HG02763 (cell line): Measurements from ENCODE around the gene STARD13.
"Not testable (repeated sequence)": the region's sequence is repeated elsewhere in the genome, so short reads cannot be mapped to it uniquely, and the experiment has no call there.

ENCODE experiments used
- ATAC-seq: cut with Tn5 transposase; IDR thresholded peaks from one replicate; pipeline ENCODE4 v1.9.1; 2021; ENCODE audit warnings: mild to moderate bottlenecking, moderate library complexity; ENCODE audit not compliant: unreplicated experiment

STARD13 gene

DNA sequence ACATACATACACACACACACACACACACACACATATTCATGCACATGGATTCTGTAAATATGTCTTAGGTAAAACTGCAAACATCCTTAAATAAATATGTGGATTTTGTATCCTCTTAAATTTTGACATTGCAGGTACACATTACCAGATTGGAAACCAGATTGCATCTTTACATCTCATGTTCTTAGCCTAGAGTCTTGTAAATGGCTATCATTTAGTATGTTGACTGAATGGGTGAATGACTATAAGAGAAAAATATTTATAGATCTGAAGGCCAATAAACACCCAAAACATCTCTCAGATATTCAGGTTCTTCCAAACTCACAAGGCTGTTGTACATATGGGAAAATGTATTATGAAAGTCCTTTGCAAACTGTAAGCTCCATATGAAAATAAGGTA is 104.3 kb downstream of the STARD13 start:
- no peak for ATAC-seq

DNA sequence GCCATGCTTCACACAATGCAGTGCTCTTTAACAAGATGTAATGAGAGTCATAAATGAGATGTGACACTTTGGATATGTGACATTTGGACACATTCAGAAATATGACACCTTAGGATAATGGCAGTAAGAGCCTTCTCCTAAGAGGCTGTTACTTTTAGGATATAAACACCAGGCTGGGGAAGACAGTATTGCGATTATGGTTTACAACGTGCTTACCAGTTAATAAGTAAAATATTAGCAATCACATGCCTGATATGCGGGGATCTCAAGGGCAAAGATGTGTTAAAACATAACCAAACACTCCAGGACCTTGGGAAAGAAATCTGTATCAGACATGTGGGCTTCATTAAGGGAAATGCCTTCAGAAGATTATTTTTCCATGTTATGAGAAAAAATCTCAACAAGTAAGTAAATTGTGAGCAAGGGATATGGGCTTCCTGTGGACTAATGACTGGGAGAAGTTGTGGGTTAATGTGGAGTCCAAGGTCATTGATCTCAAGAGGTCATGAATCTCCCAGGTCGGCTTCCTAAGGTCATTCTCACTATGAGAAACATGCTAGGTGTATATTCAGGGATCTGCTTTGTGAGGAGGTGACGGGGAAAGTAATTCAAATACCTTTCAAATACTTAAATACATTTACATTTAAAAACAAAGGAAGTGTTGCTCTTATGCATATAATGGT is 105.3 kb downstream of the STARD13 start:
- no peak for ATAC-seq

DNA sequence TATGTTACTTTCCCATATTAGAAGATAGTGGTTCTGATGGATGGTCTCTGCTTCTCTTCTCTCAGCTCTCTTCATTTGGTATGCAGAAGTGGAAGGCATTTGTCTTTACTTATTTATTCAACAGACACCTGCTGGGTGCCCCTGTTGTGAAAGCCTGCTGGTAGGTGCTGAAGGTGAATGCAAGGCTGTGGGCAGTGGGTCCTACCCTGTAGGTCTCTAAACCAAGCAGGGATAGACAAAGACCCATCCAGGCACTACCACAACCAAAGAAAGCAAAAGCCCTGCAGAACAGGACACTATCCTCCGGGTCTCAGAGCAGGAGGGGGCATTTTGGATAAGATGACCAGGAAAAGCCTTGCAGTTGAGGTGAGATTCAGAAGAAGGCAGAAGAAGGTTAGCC is 106.1 kb downstream of the STARD13 start:
- no peak for ATAC-seq

DNA sequence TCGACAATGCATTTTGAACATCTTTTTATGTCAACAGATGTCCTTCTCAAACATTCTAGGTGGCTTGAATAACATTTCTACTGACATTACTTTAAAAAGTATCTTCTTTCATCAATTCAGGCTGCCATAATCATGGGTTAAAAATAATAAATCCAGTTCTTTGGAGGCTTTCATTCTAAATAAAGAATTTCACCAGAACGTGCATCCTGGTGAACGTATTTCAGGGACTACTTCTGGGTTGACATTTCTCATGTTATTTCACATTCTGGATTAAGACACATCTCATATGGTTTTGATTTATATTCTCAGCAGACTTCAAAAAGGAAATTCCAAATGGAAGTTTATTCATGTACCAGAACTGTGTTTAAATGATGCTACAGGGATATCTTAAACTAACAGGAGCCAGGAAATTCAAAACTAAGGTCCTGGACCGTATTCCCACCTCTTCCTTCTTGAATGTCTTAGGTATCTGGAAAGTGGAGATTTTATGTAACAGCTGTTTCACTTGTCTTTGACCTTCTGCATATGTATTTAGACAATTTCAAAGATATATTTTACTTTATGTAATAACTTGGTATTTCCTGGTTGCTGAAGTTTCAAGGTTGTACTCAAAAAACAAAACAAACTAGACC is 107.2 kb downstream of the STARD13 start:
- ATAC-seq: no peak

DNA sequence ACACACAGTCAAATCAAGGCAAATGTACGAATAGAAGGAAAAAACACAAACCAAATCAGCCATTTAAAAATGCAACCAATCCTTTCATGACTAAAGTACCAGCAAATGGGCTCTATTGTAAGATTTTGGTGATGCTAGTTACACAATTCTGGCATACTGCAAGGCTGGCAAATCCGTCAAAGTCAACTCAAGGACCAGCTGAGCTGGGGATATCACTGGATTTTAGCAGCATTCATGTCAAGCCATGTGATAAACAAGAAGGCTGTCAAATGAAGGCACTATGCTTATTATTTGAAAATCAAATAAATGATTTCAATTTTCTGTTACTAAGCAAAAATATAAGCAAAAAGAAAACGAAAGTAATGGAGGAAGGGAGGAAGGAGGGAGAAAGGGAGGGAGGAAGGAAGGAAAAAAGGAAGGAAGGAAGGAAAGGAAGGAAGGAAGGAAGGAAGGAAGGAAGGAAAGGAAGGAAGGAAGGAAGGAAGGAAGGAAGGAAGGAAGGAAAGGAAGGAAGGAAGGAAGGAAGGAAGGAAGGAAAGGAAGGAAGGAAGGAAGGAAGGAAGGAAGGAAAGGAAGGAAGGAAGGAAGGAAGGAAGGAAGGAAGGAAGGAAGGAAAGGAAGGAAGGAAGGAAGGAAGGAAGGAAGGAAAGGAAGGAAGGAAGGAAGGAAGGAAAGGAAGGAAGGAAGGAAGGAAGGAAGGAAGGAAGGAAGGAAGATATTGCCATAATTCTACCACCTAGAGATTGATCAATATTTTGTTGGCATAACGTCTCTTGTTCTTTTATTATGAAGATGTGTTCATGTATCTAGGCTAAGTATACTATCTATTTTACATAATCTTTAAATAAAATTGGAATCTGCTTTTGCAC is 108.0 kb downstream of the STARD13 start:
- not testable (repeated sequence) for ATAC-seq

DNA sequence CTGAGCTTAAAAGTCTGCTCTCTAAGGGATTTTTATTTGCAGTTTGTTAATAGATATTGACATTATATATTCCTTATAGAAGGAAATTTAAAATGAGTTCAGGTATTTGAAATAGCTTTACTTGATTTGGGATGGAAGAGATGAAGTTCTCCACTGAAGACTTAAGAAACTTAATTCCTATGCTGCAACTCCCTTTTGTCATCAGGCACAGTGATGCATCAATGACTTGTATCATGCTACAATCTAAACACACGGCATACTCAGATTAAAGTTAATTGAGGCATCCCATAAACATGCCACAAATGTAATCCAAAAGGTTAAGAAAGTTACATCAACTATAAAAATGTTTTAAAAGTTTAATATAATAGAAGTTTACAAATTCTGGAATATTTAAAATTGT is 109.0 kb downstream of the STARD13 start:
- no peak for ATAC-seq

DNA sequence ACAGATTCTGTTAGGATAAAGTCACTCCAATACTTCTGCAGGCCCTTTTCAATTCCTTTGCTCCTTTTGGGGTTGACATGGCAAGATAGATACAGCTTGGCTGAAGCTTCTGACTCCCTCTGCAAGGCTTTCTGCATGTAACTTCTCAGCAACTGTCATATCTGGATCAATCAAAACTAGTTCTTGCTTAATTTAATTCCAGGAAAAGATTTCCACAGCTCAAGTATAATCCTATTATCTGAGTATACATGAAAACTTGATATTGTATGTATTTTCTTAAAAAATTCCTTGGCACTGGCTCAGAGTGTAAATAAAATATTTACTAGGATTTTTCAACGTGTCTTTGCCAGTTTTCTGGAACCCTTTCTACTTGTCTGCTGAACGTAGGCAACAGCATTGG is 109.6 kb downstream of the STARD13 start:
- no peak for ATAC-seq

DNA sequence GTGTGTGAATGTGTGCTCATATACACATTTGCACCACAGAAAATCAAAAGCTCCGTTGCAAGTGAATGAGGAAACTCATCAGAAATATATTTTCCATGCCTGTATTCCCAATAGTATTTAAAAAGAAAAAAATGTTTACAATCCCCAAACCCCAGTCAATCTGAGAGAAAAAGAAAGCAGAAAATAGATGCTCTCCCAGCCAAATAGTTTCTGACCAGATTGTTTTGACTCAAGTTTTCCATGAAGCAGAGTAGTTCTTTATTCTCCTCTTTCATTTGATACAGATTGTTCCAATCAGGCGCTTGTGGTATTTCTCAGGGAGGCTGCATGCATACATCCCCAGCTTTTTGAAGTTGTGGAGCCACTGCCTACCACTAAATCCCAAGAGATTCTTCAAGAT is 110.6 kb downstream of the STARD13 start:
- no peak for ATAC-seq

DNA sequence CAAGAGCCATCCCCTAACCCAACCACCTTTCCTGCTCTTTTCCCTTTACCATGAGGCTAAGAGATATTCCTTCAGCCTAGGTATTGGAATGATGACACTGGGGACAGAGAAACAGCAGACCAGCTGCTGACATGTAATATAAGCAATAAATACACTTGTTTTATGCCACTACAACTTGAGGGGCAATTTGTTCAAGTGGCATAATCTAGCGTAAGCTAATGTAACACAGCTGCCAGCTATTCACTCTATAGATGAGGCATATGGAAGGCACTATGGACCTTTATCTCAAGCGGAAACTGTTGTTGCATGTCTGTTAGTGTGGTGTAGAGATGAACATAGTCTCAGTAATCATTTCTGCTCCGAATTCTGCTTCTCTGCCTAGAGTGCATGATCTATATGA is 111.1 kb downstream of the STARD13 start:
- no peak for ATAC-seq

DNA sequence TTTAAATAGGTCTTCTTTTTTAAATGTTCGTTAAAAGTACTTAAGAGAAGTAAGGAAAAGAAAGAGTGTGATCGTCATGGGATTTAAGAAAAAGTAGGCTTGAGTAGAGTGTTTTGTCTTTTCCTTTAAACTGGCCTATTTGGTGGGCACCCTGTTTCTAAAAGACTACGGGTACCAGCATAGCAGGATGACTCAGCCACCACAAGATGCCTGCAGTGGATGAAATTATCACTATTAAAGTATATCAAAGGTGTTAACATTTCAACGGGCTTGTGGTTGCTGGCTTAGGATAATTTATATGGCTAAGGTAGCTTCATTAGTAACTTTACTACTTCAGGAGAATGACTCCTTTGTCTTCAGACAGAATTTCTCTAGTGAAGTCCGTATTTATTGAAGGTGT is 112.6 kb downstream of the STARD13 start:
- no peak for ATAC-seq

DNA sequence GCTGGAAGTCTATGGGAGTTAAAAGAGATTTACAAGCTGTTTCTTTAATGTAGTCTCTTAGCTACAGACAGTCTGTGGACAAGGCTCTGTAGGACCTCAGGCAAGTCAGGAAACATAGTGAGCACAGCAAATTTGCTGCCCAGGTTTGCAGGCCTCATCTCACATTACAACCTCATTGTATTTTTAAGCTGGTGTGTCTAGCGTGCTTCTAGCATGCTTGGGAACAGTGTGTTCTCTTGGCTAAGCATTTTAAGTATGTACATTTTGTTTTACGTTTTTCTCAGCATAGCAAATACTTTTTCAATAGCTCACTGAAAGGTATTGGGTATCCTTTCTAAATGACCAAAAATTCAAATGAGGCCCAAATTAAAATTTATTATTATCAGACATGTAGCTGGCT is 113.2 kb downstream of the STARD13 start:
- ATAC-seq: no peak

DNA sequence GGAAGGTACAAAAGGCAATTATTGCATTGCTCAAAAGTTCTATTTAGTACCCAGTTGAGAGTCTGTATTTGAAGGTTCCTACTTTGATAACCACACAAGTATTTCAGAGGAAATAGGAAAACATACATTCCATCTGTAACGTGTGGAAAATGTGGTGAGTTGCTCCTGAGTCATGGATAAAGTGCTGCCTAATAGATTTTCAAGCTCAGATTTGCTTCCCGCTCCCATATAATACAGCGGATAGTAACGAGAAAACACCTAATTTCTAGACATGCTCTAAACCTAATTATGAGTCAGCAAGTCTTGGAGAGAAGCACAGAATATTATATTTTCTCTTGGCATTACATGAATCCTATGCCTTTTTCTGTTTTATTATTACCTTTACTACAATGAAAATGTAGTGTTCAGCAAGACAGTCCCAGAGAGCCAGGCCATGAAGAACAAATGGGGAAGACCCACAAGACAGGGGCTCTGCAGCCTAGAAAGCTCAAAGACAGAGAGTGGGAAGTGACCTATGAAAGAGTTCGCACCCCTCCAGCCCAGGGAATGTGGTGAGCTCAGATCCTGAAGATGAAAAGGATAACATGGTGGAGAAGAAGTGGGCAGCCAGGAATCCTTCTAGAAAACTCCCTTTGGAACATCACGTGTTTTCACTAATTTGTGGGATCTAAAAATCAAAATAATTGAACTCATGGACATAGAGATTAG is 116.1 kb downstream of the STARD13 start:
- no peak for ATAC-seq

DNA sequence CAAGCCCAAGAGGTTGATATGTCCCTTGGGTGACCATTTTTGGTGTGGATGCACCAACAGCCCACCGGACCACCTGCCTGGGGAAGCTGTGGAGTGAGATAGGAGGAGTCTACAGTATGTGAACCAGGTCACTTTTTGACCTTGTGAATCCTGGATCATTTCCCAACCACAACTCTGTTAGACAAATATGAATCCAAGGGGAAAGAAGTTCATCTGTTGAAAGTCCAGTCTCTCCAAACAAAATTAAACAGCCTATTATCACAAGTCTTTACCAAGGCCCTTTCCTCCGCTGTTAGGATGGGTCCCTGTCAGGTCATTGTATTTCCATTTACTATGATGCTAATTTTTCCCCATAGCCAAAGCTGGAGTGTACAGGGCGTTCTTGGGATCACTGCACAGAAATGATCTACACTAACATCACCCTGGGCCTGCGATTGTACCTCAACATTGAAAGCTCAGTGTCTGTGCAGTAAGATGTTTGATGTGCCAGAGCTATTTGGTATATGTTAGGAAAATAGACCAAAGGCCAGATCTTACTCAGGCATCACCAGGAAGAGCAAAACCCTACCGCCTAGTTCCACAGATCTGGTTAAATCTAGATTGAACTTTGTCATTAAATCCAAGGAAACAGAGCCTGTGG is 117.1 kb downstream of the STARD13 start:
- ATAC-seq: no peak

DNA sequence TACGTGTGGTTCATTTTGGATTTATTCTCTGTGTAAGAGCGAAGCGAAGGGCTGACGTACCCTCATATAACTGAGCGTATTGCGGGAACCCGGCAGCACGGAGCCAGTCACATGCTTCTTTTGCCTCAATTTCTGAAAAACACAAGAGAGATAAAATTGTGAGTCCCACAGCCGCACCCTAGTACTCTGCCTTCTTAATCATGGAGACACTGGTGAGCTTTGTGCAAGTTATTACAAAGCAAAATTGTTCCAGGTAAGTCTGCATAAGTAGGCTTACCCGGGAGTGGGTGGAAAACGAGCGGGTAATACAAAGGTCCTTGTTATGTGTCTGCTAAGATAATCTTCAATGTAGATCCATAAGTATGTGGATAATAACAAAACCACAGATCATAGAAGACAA is 118.1 kb downstream of the STARD13 start:
- ATAC-seq: no peak

DNA sequence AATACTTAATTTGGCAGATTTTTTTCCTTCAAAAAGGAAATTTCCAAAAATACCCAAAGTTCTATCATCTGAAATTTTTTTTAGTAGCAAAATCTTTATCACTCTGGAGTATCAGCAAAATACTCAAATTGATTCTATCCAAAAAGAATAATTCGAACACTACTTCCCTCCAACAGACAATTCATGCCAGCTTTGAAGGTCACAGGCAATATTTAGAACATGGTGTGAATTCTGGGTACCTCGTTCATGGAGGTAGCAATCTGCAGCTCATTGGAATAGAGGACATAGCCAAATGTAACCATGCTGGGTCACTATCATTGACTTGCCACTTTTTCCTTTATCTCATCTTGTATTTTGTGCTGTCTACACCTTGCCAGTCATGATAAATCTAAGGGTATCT is 119.8 kb downstream of the STARD13 start:
- no peak for ATAC-seq

DNA sequence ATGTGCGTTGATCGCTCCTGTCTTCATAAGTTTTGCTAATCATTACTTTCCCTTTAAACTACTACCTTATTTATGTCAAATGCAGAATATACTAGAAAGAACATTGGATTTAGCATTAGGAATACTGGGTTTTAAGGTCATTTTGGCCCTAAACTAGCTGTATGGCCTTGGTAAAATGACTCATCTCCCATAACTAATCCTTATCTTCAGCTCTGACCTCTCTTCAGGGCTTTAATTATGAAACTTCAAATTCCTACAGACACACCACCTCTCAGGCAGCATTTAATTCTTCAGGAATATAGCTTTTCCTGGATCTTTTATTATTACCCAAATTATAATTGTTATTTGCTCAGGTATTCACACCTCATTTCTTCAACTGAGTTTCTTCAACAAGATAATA is 121.2 kb downstream of the STARD13 start:
- no peak for ATAC-seq

DNA sequence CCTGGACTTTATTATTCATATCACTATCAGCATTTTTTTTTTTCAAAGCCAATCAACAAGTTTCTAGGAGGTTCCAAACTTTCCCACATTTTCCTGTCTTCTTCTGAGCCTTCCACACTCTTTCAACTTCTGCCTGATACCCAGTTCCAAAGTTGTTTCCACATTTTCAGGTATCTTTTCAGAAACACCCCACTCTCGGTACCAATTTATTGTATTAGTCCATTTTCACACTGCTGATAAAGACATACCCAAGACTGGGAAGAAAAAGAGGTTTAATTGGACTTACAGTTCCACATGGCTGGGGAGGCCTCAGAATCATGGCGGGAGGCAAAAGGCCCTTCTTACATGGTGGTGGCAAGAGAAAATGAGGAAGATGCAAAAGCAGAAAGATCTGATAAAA is 122.8 kb downstream of the STARD13 start:
- ATAC-seq: not testable (repeated sequence)

DNA sequence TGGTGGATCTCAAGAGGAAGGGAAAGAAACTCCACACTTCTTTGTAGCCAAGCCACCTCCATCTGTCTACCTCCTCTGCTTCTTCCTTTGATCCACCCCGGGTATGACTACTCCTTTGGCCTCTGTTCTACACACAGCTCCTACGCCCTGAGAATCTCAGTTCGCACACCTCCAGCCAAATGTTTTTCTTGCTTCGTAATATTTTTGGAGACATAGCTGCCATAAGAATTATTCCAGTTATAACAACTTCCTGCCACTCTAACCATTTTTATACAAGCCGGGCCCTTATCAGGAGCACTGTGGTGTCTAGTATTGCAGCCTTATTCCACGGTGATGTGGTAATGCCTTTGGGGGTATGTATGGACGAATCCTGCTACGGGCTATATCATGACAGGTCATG is 126.7 kb downstream of the STARD13 start:
- no peak for ATAC-seq

DNA sequence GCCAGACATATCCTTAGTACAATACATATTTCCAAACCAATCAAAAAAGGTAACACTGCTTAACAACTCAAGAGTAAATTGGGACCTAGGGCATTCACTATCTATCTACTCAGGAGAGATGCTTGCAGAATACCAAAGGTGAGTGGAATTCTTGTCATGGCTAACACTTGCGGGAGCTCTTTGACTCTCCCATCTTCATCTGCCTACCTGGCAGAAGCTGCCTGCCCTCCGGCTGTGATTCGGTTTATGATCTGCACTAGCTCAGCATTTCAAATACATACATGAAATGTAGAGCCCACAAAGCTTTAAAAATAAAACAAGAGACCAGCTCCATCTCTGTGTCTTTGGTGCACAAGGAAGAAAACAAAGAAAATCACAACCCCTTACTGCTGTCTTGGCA is 127.3 kb downstream of the STARD13 start:
- no peak for ATAC-seq

DNA sequence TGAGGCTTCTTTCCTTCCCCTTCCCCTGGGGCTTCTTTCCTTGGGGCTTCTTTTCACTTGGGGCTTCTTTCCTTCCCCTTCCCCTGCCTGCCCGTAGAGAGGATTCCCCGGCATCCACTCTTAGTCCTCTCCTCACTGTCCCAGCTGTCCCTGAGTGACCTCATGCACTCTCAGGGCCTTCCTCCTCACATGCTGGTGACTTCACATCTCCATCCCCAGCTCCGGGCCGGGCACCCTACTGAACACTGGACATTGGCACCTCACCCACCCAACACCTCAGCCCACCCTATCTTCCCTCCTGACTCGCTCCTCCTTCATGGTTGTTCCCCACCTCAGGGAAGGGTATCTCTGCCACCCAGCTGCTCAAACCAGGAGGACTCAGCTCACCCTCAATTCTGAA is 130.6 kb downstream of the STARD13 start:
- no peak for ATAC-seq
